CMK (cell line): ENCODE results near the gene CES5A.
"Not testable (repeated sequence)": the region's sequence is repeated elsewhere in the genome, so short reads cannot be mapped to it uniquely, and the experiment has no call there.

Experiments
- DNase-seq: peaks from one replicate; pipeline ENCODE4 v3.0.0-alpha.2; 2010; ENCODE audit warnings: low read depth

Gene CES5A, protein sequence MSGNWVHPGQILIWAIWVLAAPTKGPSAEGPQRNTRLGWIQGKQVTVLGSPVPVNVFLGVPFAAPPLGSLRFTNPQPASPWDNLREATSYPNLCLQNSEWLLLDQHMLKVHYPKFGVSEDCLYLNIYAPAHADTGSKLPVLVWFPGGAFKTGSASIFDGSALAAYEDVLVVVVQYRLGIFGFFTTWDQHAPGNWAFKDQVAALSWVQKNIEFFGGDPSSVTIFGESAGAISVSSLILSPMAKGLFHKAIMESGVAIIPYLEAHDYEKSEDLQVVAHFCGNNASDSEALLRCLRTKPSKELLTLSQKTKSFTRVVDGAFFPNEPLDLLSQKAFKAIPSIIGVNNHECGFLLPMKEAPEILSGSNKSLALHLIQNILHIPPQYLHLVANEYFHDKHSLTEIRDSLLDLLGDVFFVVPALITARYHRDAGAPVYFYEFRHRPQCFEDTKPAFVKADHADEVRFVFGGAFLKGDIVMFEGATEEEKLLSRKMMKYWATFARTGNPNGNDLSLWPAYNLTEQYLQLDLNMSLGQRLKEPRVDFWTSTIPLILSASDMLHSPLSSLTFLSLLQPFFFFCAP

DNA sequence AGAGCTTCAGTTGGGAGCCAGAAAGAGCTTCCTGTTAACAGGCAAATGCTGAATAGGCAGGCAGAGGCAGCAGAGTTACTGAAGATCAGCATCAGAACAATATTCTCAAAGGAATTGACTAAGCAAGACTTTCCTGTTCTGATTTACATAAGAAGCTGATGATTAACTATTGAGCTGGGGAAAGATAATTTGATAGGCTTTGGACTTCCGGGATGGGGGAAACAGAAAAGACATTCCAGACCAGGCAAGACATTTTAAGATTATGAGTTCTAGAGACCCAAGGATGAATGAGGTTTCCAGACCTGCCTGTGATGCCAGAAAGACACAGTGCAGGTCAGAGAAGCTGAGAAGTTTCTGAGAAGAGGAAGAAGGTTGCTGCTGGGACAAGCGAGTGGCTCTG, at the start of gene CES5A:
Gene CES5A, minus strand, starts transcription at position 101 of the 400 bp plus-strand sequence. CDS start 152 bp downstream, outside the sequence.
- DNase-seq: no peak

DNA sequence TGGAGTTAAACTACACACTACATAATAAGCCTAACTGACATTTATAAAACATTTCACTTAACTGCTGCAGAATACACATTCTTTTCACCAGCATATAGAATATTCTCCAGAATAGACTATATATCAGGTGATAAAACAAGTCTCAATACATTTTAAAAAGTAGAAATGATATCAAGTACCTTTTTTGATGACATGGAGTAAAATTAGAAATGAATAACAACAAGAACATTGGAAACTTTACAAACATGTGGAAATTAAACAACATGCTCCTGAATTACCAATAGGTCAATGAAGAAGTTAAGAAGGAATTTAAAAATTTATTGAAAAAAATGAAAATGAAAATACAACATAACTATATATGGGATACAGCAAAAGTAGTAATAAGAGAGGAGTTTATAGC, 47.5 kb upstream of the CES5A start:
- no peak for DNase-seq

DNA sequence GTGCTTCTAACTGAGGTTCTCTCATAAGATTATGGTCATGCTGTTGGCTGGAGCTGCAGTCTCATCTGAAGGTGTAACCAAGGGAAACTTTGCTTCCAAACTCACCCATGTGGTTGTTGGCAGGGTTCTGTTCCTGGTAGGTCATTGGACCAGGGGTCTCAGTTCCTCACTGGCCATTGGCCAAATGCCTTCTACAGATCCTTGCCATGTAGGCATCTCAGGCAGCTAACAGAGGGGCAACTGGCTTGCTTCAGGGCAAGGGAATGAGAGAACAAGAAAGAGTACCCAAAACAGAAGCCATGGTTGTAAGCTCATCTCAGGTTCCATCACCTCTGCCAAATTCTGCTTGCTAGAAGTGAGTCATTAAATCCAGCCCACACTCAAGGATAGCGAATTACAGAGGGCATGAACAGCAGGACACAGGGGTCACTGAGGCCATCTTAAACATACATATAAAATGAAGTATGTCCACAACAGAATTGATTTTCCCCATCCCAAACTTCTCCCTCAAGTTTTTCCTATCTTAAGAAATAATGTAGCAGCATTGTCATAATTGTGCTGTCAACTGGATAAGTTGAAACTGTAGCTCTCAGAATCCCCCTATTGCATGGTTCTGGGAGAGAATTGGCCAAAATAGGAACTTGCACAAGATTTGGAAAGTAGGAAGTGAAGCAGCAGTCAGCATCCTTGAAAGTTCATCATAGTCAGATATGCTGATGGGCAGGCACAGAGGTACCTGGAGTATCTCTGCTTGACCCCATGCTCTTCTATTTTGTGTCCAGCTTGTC, 42.4 kb upstream of the CES5A start:
- DNase-seq: no peak

DNA sequence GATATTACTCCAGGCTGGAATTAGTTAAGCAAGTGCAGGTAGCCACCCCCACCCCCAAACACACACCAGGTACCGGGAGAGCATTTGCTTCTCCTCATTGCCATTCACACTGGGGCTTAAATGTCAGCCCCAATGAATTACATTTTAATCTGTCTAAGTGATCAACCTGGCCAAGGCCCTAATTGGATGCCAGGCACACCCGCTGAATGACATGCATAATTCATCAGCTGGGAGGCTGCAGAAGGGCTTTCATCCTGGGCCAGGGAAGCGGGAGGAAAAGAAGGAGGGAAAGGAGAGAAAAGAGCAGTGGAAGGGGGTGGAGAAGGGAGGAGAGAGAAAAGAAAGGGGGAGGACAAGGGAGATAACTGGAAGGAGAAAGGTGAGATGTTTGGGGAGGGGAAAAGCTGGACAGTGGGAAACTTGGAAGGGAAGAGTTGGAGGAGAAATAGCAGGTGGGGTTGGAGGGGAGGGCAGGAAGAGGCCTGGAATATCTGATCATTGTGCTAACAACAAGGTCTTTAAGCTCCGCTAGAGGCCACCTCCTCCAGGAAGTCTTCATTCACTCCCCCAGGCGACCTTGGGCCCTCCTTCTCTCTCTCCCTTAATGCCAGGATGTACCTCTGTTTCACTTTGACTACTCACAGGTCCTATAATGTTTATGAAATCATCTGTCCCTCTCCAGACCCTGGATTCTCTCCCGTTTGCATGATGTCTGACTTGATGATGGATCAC, 40.1 kb upstream of the CES5A start:
- no peak for DNase-seq

DNA sequence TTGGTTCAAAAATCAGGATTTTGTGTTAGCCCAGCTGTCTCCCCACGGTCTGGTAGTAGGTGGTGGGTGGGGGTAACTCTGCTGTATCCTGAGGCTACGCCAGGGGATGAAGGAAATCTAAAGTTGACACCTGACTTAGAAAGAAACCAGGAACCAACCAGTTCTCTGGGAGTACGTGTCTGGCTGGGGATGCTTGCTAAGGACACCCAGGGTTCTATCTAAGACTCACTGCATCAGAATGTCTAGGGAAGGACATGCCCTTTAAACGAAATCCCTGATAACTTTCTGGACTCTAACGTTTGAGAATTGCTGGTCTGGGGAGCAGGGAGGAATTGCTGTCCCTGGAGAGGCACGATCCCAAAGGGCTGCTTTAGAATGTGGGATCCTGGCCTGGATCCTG, 39.2 kb upstream of the CES5A start:
- no peak for DNase-seq

DNA sequence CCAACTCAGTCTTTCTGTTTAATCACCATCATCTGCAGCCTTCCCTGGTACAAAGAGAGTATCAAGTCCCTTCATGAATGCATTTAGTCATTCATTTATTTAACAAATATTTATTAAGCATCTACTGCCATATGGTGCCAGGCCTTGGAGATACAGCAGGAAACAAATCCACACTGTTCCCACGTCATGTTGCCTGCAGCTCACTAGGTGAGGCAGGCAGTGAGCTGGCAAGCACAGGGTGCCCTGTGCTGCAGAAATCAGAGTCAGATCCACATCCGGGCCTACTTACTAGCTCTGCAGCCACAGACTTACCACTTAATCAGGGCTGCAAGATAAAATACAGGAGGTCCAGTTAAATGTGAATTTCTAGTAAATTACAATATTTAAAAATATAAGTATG, 38.5 kb upstream of the CES5A start:
- DNase-seq: no peak

DNA sequence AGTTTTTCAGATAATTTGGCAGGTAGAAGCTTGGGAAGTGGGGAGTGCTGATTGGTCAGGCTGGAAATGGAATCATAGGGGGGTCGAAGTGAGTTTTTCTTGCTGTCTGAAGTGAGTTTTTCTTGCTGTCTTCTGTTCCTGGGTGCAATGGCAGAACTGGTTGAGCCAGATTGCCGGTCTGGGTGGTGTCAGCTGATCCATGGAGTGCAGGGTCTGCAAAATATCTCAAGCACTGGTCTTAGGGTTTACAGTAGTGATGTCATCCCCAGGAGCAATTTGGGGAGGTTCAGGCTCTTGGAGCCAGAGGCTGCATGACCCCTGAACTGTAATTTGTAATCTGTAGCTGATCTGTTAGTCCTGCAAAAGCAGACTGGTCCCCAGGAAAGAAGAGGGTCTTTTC, 37.9 kb upstream of the CES5A start:
- DNase-seq: not testable (repeated sequence)

DNA sequence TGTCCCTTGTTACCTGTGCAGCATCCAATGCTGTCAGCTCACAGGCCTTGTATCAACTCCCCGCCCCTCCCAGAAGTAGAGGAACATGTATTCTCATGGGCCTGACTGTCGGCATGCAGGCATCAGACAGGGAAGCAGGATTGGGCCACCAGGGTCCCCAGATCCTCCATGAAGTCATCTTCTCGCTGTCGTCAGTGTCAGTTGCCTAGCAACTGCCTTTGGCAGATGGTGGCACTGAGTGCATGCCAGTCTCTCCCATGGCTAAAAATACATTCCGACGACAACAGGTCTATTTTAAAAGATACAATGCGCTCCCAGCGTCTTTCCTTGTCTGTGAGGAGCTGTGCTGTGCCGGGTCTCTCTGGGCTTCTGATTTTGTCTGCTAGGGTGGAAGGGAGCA, 36.8 kb upstream of the CES5A start:
- no peak for DNase-seq

DNA sequence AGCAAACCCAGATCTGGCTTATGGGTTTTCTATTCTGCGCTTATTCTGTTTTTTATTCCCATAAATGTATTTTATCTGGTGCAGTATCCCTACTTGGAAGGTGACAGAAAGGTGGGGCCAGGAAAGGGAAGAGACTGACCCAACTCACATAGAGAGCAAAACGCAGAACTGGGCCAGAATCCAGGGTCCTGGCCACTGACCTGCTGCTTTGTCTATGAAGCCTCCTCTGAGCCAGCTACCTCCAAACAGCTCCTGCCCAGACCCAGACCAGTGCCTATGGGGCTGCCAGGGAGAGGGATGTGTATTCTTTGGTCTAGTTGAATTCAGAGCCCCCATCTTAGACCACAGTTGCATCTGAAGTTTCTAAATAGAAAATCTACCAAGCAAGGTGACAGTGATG, 36.4 kb upstream of the CES5A start:
- no peak for DNase-seq

DNA sequence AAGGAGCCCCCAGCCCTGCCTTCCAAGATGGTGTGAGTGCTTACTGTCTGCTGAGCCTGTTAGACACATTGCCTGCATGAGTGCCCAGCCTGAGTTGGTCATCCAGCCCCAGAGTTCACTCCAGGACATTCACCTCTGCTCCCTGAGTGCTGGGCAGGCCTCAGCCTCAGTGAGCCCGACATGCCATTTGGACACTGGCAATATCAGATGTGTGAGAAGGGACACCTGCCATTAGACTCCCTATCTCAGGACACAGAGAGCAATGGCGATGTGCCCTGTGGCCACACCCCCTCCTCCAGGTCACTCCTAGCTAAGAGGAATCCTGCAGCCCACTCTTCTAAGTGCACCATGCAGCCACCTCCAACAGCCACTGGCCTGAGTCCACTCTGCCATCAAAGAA, 34.7 kb upstream of the CES5A start:
- DNase-seq: no peak

DNA sequence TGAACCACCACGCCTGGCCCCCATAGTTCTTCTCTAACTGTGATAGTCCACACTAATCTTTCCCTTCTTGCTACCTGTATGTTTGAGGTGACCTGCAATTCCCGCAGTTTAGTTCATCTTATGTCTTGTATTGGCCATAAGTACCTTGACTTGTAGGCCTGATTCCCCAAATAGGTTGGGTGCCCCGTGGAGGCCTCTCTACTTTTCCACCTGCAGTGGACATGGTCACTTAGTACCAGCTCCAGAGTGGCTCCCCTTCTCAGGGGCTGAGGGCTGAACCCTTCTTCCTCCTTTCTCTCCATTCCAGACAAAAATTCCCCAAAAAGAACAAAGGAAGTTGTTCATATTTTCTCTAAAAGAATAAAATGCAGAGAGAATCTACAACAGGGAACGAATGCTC, 33.5 kb upstream of the CES5A start:
- DNase-seq: no peak

DNA sequence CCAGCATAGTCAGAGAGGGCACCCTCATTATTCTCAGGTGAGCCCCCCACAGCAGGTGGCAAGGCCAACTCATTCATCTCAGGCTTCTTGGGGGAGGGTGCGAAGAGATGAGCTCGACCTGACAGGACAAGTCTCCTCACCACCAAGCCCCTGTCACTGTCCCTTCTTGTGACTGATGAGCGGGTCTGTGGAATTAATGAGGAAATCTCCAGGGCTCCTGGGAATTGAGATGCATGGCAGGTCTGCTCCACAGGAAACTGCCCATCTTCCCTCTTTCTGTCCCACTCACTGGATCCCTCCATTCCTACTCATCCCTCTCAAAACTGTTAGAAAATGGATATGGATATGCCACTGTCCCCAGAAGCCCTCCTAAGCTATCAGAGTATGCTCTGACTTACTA, 32.5 kb upstream of the CES5A start:
- DNase-seq: no peak

DNA sequence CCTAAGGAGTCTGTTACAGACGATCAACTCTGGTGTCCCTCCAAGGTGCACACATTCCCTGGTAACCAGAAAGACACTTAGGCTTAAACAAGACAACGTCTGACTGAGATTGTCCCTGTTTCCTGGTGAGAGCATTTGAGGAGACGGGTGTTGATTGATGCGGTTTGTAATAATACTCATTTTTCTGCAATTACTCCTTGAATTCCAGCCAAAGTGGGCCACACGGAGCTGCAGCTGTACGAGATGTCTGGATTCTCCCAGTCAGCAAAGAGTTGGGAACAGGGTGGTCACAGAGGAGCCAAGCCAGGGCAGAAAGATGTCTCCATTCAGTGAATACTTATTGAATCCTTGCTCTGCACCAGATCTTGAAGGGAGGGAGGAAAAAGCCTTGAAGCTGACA, 30.9 kb upstream of the CES5A start:
- DNase-seq: no peak

DNA sequence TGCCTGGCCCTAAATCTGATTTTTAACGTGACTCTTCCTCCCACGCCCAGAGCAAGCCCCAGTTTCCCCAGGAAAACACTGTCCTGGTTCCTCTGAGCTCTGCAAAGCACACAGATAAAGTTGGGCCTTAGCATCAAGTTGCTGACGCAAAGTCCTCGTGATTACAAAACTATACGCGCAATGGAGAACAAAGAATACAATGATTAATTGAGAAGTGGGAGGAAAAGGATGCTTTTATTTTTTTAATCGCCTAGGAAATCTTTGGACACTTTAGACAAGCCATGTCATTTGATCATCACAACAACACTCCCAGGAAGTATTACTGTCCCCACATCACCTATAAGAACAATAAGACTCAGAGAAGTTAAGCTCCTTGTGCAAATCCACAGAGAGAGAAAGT, 30.5 kb upstream of the CES5A start:
- no peak for DNase-seq

DNA sequence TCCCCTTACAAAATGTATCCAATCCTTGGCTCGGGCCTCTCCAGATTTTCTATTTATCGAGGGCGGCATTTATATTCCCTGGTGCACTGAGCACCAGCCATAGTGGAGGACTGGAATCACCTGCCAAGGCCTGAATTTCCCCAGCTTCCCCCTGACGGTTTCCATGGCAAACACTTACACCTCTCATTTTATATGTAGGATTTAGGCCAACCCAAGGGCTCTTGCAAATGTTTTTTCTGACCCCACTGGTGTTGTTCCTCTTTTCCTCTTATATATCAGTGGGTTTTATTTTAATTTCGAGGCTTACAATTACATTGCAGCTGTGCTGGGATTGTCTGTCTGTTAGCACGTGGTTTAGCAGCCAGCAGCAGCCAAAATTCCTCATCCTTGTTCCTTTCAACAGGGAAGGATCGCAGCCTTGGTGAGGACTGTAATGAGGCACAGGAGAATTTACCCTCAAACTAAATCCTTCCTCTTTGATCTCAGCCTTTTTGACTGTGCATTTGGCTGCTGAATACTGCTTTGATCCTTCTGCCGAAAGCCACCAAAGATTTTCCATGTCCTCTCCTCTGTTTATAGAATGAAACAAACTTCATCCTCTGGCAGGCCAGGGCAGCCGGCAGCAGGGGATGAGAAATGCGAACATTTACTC, 26.5 kb upstream of the CES5A start:
- DNase-seq: no peak

DNA sequence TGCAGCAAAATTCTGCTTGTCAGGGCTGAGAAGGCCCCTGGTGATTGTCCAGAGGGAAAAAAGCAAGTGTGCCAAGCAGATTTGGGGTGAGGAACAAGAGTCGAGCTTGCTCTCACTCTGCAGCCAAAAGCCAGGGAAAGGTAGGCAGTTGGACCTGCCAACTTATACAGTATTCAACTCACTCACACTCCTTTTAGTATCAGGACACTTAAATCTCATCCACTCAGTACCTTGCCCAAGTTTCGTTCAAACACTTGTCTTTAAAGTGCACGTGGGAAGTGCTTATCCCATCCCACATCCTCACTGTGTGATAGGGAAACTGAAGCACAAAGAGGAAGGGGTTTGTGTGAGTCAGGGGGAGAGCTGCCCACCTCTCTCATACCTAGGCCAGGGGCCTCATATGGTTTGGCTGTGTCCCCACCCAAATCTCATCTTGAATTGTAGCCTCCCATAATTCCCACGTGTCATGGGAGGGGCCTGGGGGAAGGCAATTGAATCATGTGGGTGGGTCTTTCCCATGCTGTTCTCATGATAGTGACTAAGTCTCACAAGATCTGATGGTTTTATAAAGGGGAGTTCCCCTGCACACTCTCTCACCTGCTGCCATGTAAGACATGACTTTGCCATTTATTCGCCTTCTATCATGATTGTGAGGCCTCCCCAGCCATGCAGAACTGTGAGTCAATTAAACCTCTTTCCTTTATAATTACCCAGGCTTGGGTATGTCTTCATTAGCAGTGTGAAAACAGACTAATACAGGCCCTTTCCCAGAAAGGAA, 25.6 kb upstream of the CES5A start:
- no peak for DNase-seq

DNA sequence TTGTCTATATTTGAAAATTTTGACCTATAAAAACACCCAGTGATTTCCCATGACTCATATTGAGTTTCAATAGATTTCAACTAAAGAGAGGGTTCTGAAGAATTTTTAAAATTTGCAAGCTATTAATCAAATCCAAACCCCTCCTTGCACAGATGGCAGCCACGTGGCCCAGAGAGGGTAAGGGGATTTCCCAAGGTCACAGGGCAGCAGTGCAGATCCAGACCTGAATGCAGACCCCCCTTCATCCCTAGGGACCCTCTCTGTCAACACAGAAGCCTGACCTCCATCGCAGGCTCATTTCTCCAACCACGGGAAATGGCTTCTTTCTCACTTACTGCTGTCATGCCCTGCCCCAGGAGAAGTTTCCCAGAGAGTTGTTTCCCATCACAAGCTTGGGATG, 24.7 kb upstream of the CES5A start:
- DNase-seq: no peak

DNA sequence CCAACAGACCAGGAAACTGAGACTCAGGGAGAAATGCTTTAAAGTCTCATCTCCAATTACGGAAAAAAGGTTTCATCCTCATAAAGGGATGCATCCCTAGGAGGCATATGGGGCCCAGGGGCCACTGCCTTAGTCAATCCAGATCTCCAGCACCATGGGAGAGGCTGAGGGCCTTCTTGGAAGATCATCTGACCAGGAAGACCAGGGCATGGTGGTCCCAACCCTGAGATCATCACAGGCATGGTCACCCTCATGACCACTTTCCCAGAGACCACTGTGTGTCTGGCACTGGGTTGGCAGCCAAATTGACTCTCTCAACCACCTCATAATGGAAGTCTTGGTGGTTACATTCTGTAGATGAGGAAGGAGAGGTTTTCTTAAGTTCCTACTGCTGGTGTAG, 23.4 kb upstream of the CES5A start:
- no peak for DNase-seq

DNA sequence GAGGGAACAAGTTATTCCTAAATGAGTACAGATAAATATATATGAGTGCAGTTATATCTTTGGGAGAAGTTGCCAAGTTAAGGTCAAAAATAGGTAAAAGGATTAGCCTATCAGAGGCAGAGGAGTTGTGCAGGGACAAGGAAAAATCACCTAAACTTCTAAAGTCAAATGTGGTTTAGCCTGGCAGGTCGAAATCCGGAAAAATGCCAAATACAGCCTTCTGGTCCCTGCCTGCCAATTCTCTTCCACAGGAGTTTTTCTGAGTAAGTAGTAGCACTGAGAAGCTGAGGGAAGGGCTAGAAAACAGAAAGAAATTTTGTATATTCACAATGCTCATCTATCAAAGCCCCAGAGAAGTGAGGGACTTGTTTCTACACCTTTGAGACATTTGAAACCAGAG, 17.6 kb upstream of the CES5A start:
- DNase-seq: no peak

DNA sequence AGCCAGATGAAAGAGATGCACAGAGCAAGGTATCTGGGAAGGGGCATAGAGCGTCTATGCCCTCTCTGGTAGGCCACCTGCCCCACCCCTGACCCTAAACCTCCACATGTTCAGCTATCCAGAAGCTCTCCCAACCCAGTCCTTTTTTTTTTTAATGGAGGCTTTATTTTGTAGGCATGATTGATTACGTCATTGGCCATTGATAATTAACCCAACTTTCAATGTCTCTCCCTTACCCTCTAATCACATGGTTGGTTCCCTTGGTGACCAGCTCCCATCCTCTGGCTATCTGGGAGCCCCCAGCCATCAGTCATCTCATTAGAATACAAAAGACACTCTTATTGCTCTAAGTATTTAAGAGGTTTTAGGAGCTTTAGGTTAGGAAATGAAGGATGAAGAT, 14.3 kb upstream of the CES5A start:
- DNase-seq: no peak

DNA sequence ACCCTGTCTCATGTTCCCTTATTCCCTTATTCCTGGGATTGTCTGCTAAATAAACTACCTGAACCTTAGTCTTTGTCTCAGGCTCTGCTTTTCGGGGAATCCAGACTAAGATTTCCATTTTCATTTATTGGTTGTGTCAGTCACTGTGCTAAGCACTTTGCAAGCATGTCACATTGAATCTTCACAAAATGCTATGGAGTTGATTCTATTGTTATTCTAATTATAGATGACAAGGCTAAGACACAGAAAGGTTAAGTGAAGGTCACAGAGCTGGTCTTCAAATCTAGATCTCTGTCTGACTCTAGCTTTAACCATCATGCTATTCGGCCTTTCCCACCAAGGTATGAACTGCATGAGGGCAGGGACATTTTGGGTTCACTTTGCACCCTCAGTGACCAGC, 13.4 kb upstream of the CES5A start:
- no peak for DNase-seq
